ENCODE data around the gene LAMA2. TPM values are rescaled to one million over a fixed set of nuclear protein-coding genes. Genes with fewer than 3 reads are reported as not detected.

LAMA2 gene
- total RNA-seq, 1 donor from 2014 or later = 0.27 TPM

- intact Hi-C loops (cut with micrococcal nuclease) = no loop called here
- no peaks in the 10 kb centered on the region for H3K27me3 Mint-ChIP-seq
- H3K27ac Mint-ChIP-seq = no peak overlapping the region
- no peaks in the 10 kb centered on the region for H3K9me3 Mint-ChIP-seq
- H3K4me3 Mint-ChIP-seq = no peak overlapping the region
- DNase-seq = no peak
- POLR2A ChIA-PET = no interaction called here
- no peaks in the 10 kb centered on the region for H3K36me3 Mint-ChIP-seq (ENCODE audit: low read depth)
- CTCF ChIA-PET = no interaction called here
- no peaks in the 10 kb centered on the region for H3K4me1 Mint-ChIP-seq
- TF ChIP-seq CTCF (IDR thresholded peaks at IDR 0.05) = no peak
- ATAC-seq (ENCODE audit: low read depth) = no peak
Measured at GRCh38 chr6:128899341-128900050, 16.6 kb downstream of the LAMA2 start.

GRCh38 chr6:128903715-128904114 lies 20.8 kb downstream of the LAMA2 start:
- Mint-ChIP-seq H3K27me3 (no peaks in the 10 kb centered on the region), H3K27ac (no peak overlapping the region), H3K4me1 (no peaks in the 10 kb centered on the region), H3K9me3 (no peaks in the 10 kb centered on the region), H3K36me3 (ENCODE audit: low read depth) (no peaks in the 10 kb centered on the region), H3K4me3 (no peak overlapping the region)
- POLR2A ChIA-PET = no interaction called here
- DNase-seq (no peak), ATAC-seq (ENCODE audit: low read depth) (no peak)
- intact Hi-C loops (cut with micrococcal nuclease) = no loop called here
- CTCF ChIA-PET = no interaction called here
- TF ChIP-seq CTCF (IDR thresholded peaks at IDR 0.05) = no peak

GRCh38 chr6:128914051-128914450 lies 31.1 kb downstream of the LAMA2 start:
- CTCF ChIA-PET = no interaction called here
- Mint-ChIP-seq H3K4me3 (no peak overlapping the region), H3K4me1 (no peaks in the 10 kb centered on the region), H3K9me3 (no peaks in the 10 kb centered on the region), H3K27me3 (no peaks in the 10 kb centered on the region), H3K36me3 (ENCODE audit: low read depth) (no peaks in the 10 kb centered on the region), H3K27ac (no peak overlapping the region)
- no peak for TF ChIP-seq CTCF (IDR thresholded peaks at IDR 0.05)
- intact Hi-C loops (cut with micrococcal nuclease) = no loop called here
- DNase-seq (no peak), ATAC-seq (ENCODE audit: low read depth) (no peak)
- POLR2A ChIA-PET = no interaction called here

GRCh38 chr6:128918886-128919285 lies 35.9 kb downstream of the LAMA2 start:
- H3K9me3 Mint-ChIP-seq = no peaks in the 10 kb centered on the region
- CTCF ChIA-PET = no interaction called here
- POLR2A ChIA-PET = no interaction called here
- no peak for DNase-seq
- H3K27ac Mint-ChIP-seq = no peak overlapping the region
- ATAC-seq (ENCODE audit: low read depth) = no peak
- H3K36me3 Mint-ChIP-seq (ENCODE audit: low read depth) = no peaks in the 10 kb centered on the region
- no peaks in the 10 kb centered on the region for H3K4me1 Mint-ChIP-seq
- TF ChIP-seq CTCF (IDR thresholded peaks at IDR 0.05) = no peak
- H3K27me3 Mint-ChIP-seq = no peaks in the 10 kb centered on the region
- H3K4me3 Mint-ChIP-seq = no peak overlapping the region
- intact Hi-C loops (cut with micrococcal nuclease) = no loop called here

GRCh38 chr6:128919412-128920180 lies 36.7 kb downstream of the LAMA2 start:
- CTCF ChIA-PET = no interaction called here
- ATAC-seq (ENCODE audit: low read depth) = no peak
- Mint-ChIP-seq H3K27ac (no peak overlapping the region), H3K36me3 (ENCODE audit: low read depth) (no peaks in the 10 kb centered on the region), H3K4me3 (no peak overlapping the region), H3K4me1 (no peaks in the 10 kb centered on the region), H3K9me3 (no peaks in the 10 kb centered on the region), H3K27me3 (no peaks in the 10 kb centered on the region)
- DNase-seq = no peak
- no peak for TF ChIP-seq CTCF (IDR thresholded peaks at IDR 0.05)
- intact Hi-C loops (cut with micrococcal nuclease) = no loop called here
- POLR2A ChIA-PET = no interaction called here
